BJ (cell line): ENCODE data around the gene BRI3BP. TPM values are rescaled to one million over a fixed set of nuclear protein-coding genes. Genes with fewer than 3 reads are reported as not detected.

Experiments
- CTCF ChIA-PET: fragments of 350-600 bp; formaldehyde crosslinking; extraction: SDS; loops from one replicate; lab custom pipeline; 2021; ENCODE audit warnings: antibody characterized with exemption, inconsistent platforms; lab: Yijun Ruan, JAX
- POLR2A ChIA-PET: fragments of 300-600 bp; sonication (Branson Sonifier 250); formaldehyde crosslinking; extraction: SDS; loops from one replicate; lab custom pipeline; 2021; ENCODE audit warnings: antibody characterized with exemption; lab: Charles Lee
- DNase-seq: peaks from one replicate; pipeline ENCODE4 v3.0.0-alpha.2; 2011; ENCODE audit warnings: low read depth
- H3K27me3 ChIP-seq: 2 replicates; pipeline ENCODE4 v1.6.0; 2011; ENCODE audit warnings: low read length; ENCODE audit not compliant: control insufficient read depth, insufficient read depth
- H3K36me3 ChIP-seq: 2 replicates; pipeline ENCODE4 v1.5.1; 2011; ENCODE audit warnings: low read length; ENCODE audit not compliant: control insufficient read depth, insufficient read depth
- H3K4me3 ChIP-seq: 2 replicates; pipeline ENCODE4 v1.5.1; 2011; ENCODE audit warnings: low read depth, mild to moderate bottlenecking, control low read depth, low read length
- CTCF ChIP-seq: IDR thresholded peaks from 2 replicates; pipeline ENCODE4 v1.5.1; 2011; ENCODE audit warnings: low read depth, mild to moderate bottlenecking, control low read depth, inconsistent platforms, low read length, moderate library complexity; ENCODE audit not compliant: insufficient read depth
- polyA plus RNA-seq: library from polyadenylated mRNA; depleted of rRNA; stranded (reverse); fragments of >200 nt; gene quantifications from 2 replicates; pipeline ENCODE4 v1.2.3, GENCODE V29; 2011

Gene BRI3BP
- polyA plus RNA-seq, 1 experiment, result 1.9 TPM

- H3K27me3 ChIP-seq, result no peaks in the 10 kb centered on the region
- no peak for DNase-seq
- no peak for TF ChIP-seq CTCF
- ChIA-PET CTCF (no interaction called here), POLR2A (no interaction called here)
- no peaks in the 10 kb centered on the region for H3K36me3 ChIP-seq
- no peak overlapping the region for H3K4me3 ChIP-seq
These were observed 21.1 kb downstream of the BRI3BP start for GRCh38 chr12:125014526-125014925.

- no peaks in the 10 kb centered on the region for H3K27me3 ChIP-seq
- TF ChIP-seq CTCF, result no peak
- POLR2A ChIA-PET, result no interaction called here
- CTCF ChIA-PET, result interaction anchor here (0.6 kb wide), 1 partner anchor 42 kb away, joined by 3 read pairs; no protein-coding TSS in a partner anchor
- DNase-seq, result no peak
- no peaks in the 10 kb centered on the region for H3K36me3 ChIP-seq
- H3K4me3 ChIP-seq, result no peak overlapping the region
These were observed 22.4 kb downstream of the BRI3BP start for GRCh38 chr12:125015680-125016310.

GRCh38 chr12:125017801-125018200 is 24.4 kb downstream of the BRI3BP start:
- H3K4me3 ChIP-seq, result no peak overlapping the region
- no peak for TF ChIP-seq CTCF
- no peak for DNase-seq
- H3K27me3 ChIP-seq, result no peaks in the 10 kb centered on the region
- CTCF ChIA-PET, result no interaction called here
- POLR2A ChIA-PET, result no interaction called here
- H3K36me3 ChIP-seq, result no peaks in the 10 kb centered on the region

- Histone ChIP-seq H3K36me3 (no peaks in the 10 kb centered on the region), H3K4me3 (no peak overlapping the region), H3K27me3 (no peaks in the 10 kb centered on the region)
- no peak for DNase-seq
- ChIA-PET CTCF (no interaction called here), POLR2A (no interaction called here)
- TF ChIP-seq CTCF, result no peak
These were observed 24.9 kb downstream of the BRI3BP start for GRCh38 chr12:125018356-125018755.

- ChIA-PET POLR2A (no interaction called here), CTCF (no interaction called here)
- TF ChIP-seq CTCF, result no peak
- no peaks in the 10 kb centered on the region for H3K27me3 ChIP-seq
- H3K4me3 ChIP-seq, result no peak overlapping the region
- DNase-seq, result no peak
- H3K36me3 ChIP-seq, result no peaks in the 10 kb centered on the region
These were observed 27.7 kb downstream of the BRI3BP start for GRCh38 chr12:125021096-125021495.
